Prostate gland (tissue), 2 donors: ENCODE results near the gene DSCAML1. TPM values are rescaled to one million over a fixed set of nuclear protein-coding genes. Genes with fewer than 3 reads are reported as not detected.

Source experiments
- DNase-seq: peaks from one replicate; pipeline ENCODE4 v3.0.0-alpha.2; 2019; ENCODE audit warnings: low spot score
- H3K27ac ChIP-seq, 2 donors: fragments of 200-600 bp; sonication (generic); 2 replicates each; pipeline ENCODE4 v1.5.1; 2017 to 2019
- H3K27me3 ChIP-seq: fragments of 200-600 bp; sonication (generic); replicated peaks from 2 replicates; pipeline ENCODE4 v1.5.1; 2019; ENCODE audit not compliant: insufficient read depth
- H3K36me3 ChIP-seq, 2 donors: fragments of 200-600 bp; sonication (generic); 1 replicate in 1 of 2; 2 replicates in 1 of 2; pipeline versions ENCODE4 v1.5.1 to v1.8.1; 2017 to 2019
- H3K4me1 ChIP-seq: fragments of 200-600 bp; sonication (generic); replicated peaks from 2 replicates; pipeline ENCODE4 v1.5.1; 2019
- H3K4me3 ChIP-seq, 2 donors: fragments of 200-600 bp; sonication (generic); 2 replicates each; pipeline ENCODE4 v1.5.1; 2017 to 2019
- H3K9me3 ChIP-seq: fragments of 200-600 bp; sonication (generic); 2 replicates; pipeline ENCODE4 v1.5.1; 2017
- CTCF ChIP-seq, 4 experiments: fragments of 200-600 bp in 2 of 4; fragments of 450-650 bp in 2 of 4; sonication (generic) in 2 of 4; IDR thresholded peaks; 1 replicate in 3 of 4; 2 replicates in 1 of 4; pipeline ENCODE4 v1.5.1; 2016 to 2019; ENCODE audit warnings: antibody characterized with exemption in 4 of 4, mild to moderate bottlenecking in 2 of 4, moderate library complexity in 2 of 4
- POLR2A ChIP-seq: fragments of 450-650 bp; IDR thresholded peaks from one replicate; pipeline ENCODE4 v1.6.1; 2016; ENCODE audit warnings: antibody characterized with exemption, mild to moderate bottlenecking
- POLR2AphosphoS5 ChIP-seq: sonication (generic); formaldehyde crosslinking; IDR thresholded peaks from one replicate; pipeline ENCODE4 v1.6.1; 2017; ENCODE audit warnings: antibody characterized with exemption
- WGBS: methylation state at CpG from one replicate; pipeline ENCODE4 v1.1.5; 2018; 5-methylcytosine and 5-hydroxymethylcytosine counted together
- intact Hi-C: fragments of 100-400 bp; cut with DNase I; formaldehyde crosslinking; loops from one replicate; pipeline ENCODE4 v1.14.2; 2022
- total RNA-seq, 2 donors: library from RNA; depleted of rRNA; stranded (reverse); fragments of >200 nt; gene quantifications; one replicate each; pipeline ENCODE4 v1.1.0, GENCODE V29; 2016

The DSCAML1 gene
- total RNA-seq, 2 donors from 2014 or later: 0.14 to 2.8 TPM

- no peaks in the 10 kb centered on the region for H3K9me3 ChIP-seq
- H3K36me3 ChIP-seq: no peaks in the 10 kb centered on the region
- no peak overlapping the region for H3K4me3 ChIP-seq
- H3K27ac ChIP-seq: no peak overlapping the region
- intact Hi-C loops: no loop called here
- DNase-seq: no peak
- H3K4me1 ChIP-seq: peaks cover 8% of the 10 kb centered on the region
- TF ChIP-seq POLR2A (no peak), POLR2AphosphoS5 (no peak), CTCF (IDR thresholded peaks at IDR 0.05) (no peak)
- H3K27me3 ChIP-seq: peaks cover 17% of the 10 kb centered on the region
- 95% methylated on average over 9 of the region's 9 CpGs for WGBS
Observed at GRCh38 chr11:117793583-117793982, 3.4 kb downstream of the DSCAML1 start.

- peaks cover 8% of the 10 kb centered on the region for H3K4me1 ChIP-seq
- intact Hi-C loops: no loop called here
- peaks cover 17% of the 10 kb centered on the region for H3K27me3 ChIP-seq
- H3K27ac ChIP-seq: no peak overlapping the region
- TF ChIP-seq POLR2A (no peak), POLR2AphosphoS5 (no peak), CTCF (IDR thresholded peaks at IDR 0.05) (no peak)
- 81% methylated on average over 6 of the region's 6 CpGs for WGBS
- H3K9me3 ChIP-seq: no peaks in the 10 kb centered on the region
- H3K36me3 ChIP-seq: no peaks in the 10 kb centered on the region
- no peak overlapping the region for H3K4me3 ChIP-seq
- no peak for DNase-seq
Observed at GRCh38 chr11:117792992-117793391, 4.0 kb downstream of the DSCAML1 start.

GRCh38 chr11:117792241-117792640 lies 4.8 kb downstream of the DSCAML1 start:
- TF ChIP-seq POLR2A (no peak), POLR2AphosphoS5 (no peak), CTCF (IDR thresholded peaks at IDR 0.05) (no peak)
- Histone ChIP-seq H3K4me3 (no peak overlapping the region), H3K4me1 (peaks cover 8% of the 10 kb centered on the region), H3K27ac (no peak overlapping the region), H3K36me3 (no peaks in the 10 kb centered on the region), H3K27me3 (peaks cover 17% of the 10 kb centered on the region), H3K9me3 (no peaks in the 10 kb centered on the region)
- DNase-seq: no peak
- WGBS: 85% methylated on average over 5 of the region's 5 CpGs
- intact Hi-C loops: no loop called here

GRCh38 chr11:117790279-117790678 lies 6.7 kb downstream of the DSCAML1 start:
- intact Hi-C loops: no loop called here
- no peak overlapping the region for H3K27ac ChIP-seq
- no peaks in the 10 kb centered on the region for H3K4me1 ChIP-seq
- peaks cover 7% of the 10 kb centered on the region for H3K27me3 ChIP-seq
- H3K4me3 ChIP-seq: no peak overlapping the region
- no peak for DNase-seq
- no peaks in the 10 kb centered on the region for H3K9me3 ChIP-seq
- no peaks in the 10 kb centered on the region for H3K36me3 ChIP-seq
- TF ChIP-seq CTCF (IDR thresholded peaks at IDR 0.05) (no peak), POLR2A (no peak), POLR2AphosphoS5 (no peak)
- 69% methylated on average over 3 of the region's 3 CpGs for WGBS

GRCh38 chr11:117789241-117789640 lies 7.8 kb downstream of the DSCAML1 start:
- 96% methylated on average over 4 of the region's 4 CpGs for WGBS
- no peaks in the 10 kb centered on the region for H3K4me1 ChIP-seq
- H3K27me3 ChIP-seq: peaks cover 2% of the 10 kb centered on the region
- H3K27ac ChIP-seq: no peak overlapping the region
- no peaks in the 10 kb centered on the region for H3K36me3 ChIP-seq
- intact Hi-C loops: no loop called here
- no peaks in the 10 kb centered on the region for H3K9me3 ChIP-seq
- H3K4me3 ChIP-seq: no peak overlapping the region
- no peak for TF ChIP-seq POLR2AphosphoS5
- TF ChIP-seq CTCF (IDR thresholded peaks at IDR 0.05): no peak
- TF ChIP-seq POLR2A: no peak
- no peak for DNase-seq
